ENCODE results near the gene RAPGEF4. TPM values are rescaled to one million over a fixed set of nuclear protein-coding genes. Genes with fewer than 3 reads are reported as not detected.
A peak's percentile ranks its signal among the peaks of the same experiment; 100 is the strongest.

Gene RAPGEF4
- total RNA-seq, 2 experiments from 2014 or later, result 0.85 to 1.3 TPM

DNA sequence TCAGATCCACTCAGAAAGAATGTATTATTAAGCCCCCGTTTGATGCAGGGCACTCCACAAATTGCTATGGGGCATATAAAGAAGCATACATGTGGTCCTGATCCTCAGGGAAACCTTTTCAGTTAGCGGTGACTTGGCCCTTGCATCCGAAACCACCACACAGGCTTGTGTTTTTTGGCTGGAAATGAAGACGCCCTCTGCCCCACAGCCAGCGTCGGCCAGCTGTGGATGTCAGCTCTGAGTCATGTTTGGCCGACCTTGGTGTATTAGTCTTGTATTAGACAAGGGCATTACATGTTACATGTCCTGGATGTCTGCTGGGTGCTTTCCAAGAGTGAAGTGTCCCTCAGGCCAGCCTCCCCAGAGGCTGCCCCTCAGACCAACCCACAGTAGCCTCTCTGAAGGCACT lies 232.4 kb downstream of the RAPGEF4 start:
- Mint-ChIP-seq H3K27me3 (no peaks in the 10 kb centered on the region), H3K9me3 (peaks cover 2% of the 10 kb centered on the region), H3K4me1 (ENCODE audit: low read depth) (peaks cover 30% of the 10 kb centered on the region), H3K36me3 (ENCODE audit: low read depth) (no peaks in the 10 kb centered on the region), H3K27ac (peak overlapping the region; percentile 0), H3K4me3 (no peak overlapping the region)
- POLR2A ChIA-PET, result no interaction called here
- CTCF ChIA-PET, result interaction anchor here (1.6 kb wide), 1 partner anchor 36 kb away, joined by 5 read pairs; no protein-coding TSS in a partner anchor
- intact Hi-C loops (cut with micrococcal nuclease), result no loop called here
- no peak for DNase-seq
- TF ChIP-seq, protein P1, sequence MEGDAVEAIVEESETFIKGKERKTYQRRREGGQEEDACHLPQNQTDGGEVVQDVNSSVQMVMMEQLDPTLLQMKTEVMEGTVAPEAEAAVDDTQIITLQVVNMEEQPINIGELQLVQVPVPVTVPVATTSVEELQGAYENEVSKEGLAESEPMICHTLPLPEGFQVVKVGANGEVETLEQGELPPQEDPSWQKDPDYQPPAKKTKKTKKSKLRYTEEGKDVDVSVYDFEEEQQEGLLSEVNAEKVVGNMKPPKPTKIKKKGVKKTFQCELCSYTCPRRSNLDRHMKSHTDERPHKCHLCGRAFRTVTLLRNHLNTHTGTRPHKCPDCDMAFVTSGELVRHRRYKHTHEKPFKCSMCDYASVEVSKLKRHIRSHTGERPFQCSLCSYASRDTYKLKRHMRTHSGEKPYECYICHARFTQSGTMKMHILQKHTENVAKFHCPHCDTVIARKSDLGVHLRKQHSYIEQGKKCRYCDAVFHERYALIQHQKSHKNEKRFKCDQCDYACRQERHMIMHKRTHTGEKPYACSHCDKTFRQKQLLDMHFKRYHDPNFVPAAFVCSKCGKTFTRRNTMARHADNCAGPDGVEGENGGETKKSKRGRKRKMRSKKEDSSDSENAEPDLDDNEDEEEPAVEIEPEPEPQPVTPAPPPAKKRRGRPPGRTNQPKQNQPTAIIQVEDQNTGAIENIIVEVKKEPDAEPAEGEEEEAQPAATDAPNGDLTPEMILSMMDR (IDR thresholded peaks at IDR 0.05), result no peak
- ATAC-seq, result no peak

DNA sequence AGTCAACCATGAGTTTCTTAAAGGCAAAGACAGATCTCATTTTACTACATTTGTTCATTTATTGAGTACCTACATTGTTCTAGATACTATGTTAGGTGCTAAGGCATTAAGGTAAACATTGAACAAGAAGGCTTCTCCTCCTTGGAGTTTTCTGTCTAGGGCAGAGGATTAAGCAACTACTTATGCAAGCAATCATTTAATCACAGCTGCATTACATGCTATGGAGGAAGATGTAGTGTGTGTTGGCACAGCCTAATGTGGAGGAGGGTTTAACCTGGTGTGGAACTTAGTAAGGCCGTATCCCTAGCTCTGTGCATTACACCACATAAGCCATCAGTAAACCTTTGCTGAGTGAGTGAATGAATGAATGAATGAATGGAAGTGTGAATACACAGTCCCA lies 233.5 kb downstream of the RAPGEF4 start:
- ATAC-seq (no peak), DNase-seq (no peak)
- intact Hi-C loops (cut with micrococcal nuclease), result no loop called here
- H3K4me3 Mint-ChIP-seq, result no peak overlapping the region
- no peak overlapping the region for H3K27ac Mint-ChIP-seq
- H3K9me3 Mint-ChIP-seq, result no peaks in the 10 kb centered on the region
- H3K36me3 Mint-ChIP-seq (ENCODE audit: low read depth), result no peaks in the 10 kb centered on the region
- ChIA-PET CTCF (interaction anchor here (2.9 kb wide), 1 partner anchor 37 kb away, joined by 20 read pairs; no protein-coding TSS in a partner anchor), POLR2A (interaction anchor here (1.3 kb wide), 1 partner anchor 24 kb away, joined by 3 read pairs; no protein-coding TSS in a partner anchor)
- H3K4me1 Mint-ChIP-seq (ENCODE audit: low read depth), result peaks cover 27% of the 10 kb centered on the region
- TF ChIP-seq, protein P1 (IDR thresholded peaks at IDR 0.05), result no peak
- H3K27me3 Mint-ChIP-seq, result no peaks in the 10 kb centered on the region

DNA sequence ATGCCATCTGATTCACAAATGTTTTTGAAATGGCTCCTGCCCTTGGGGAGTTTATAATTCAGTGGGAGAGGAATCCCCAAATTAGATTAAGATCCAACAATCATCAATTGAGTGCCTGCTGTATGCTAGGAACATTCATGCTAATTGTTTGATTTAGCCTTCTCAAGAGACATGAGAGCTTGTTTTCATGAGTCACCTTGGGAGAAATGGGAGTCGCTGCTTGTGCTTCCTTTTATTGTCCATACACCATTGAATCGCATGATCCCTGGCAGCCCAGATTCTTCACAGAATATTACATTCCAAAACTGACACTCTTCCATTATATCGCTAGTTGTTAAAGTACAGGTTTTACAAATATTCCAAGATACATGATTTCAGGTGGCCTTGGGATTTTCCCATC lies 234.0 kb downstream of the RAPGEF4 start:
- intact Hi-C loops (cut with micrococcal nuclease), result no loop called here
- Mint-ChIP-seq H3K4me1 (ENCODE audit: low read depth) (peaks cover 27% of the 10 kb centered on the region), H3K27ac (peak overlapping the region; percentile 67)

DNA sequence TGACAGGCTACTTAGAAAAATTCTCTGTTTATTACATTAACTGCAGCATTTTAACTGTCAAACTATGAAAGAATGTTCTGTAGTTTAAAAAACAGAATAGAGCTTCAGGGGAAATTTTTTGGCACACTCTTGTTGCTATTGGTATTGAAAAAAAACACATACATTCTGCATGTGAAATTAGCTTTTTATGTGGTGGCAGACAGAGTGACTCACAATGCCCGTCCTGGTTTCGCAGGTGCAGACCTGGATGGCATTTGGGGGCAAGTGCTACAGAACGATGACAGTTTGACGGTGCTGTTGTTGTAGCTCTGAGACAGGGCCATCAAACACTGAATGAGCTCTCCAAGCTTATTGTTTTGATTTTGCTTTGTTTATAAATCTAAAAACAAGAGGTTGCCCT lies 235.0 kb downstream of the RAPGEF4 start:
- intact Hi-C loops (cut with micrococcal nuclease), result no loop called here
- ChIA-PET CTCF (interaction anchor here (0.7 to 3.8 kb wide), 10 partner anchors 10 to 1553 kb away, joined by 3 to 22 read pairs (median 4); no protein-coding TSS in a partner anchor), POLR2A (interaction anchor here (0.5 to 1.0 kb wide), 4 partner anchors 9 to 1793 kb away, joined by 3 to 7 read pairs (median 4); no protein-coding TSS in a partner anchor)
- Mint-ChIP-seq H3K27ac (peak overlapping the region; percentile 75), H3K36me3 (ENCODE audit: low read depth) (no peaks in the 10 kb centered on the region), H3K9me3 (no peaks in the 10 kb centered on the region), H3K4me1 (ENCODE audit: low read depth) (peaks cover 27% of the 10 kb centered on the region), H3K4me3 (no peak overlapping the region), H3K27me3 (peaks cover 2% of the 10 kb centered on the region)
- TF ChIP-seq, protein P1 (IDR thresholded peaks at IDR 0.05), result no peak
- ATAC-seq, result peak; percentile 91
- DNase-seq, result peak; percentile 84

More for the DNA sequence above, 234.0 kb downstream of the RAPGEF4 start:
- H3K27me3 Mint-ChIP-seq, result no peaks in the 10 kb centered on the region
- DNase-seq, result no peak
- ChIA-PET CTCF (interaction anchor here (1.5 to 2.9 kb wide), 2 partner anchors 38 to 57 kb away, joined by 7 to 20 read pairs; no protein-coding TSS in a partner anchor), POLR2A (interaction anchor here (1.3 kb wide), 1 partner anchor 25 kb away, joined by 3 read pairs; no protein-coding TSS in a partner anchor)
- H3K4me3 Mint-ChIP-seq, result no peak overlapping the region
- H3K36me3 Mint-ChIP-seq (ENCODE audit: low read depth), result no peaks in the 10 kb centered on the region
- no peaks in the 10 kb centered on the region for H3K9me3 Mint-ChIP-seq
- ATAC-seq, result no peak
- TF ChIP-seq, protein P1 (IDR thresholded peaks at IDR 0.05), result no peak

DNA sequence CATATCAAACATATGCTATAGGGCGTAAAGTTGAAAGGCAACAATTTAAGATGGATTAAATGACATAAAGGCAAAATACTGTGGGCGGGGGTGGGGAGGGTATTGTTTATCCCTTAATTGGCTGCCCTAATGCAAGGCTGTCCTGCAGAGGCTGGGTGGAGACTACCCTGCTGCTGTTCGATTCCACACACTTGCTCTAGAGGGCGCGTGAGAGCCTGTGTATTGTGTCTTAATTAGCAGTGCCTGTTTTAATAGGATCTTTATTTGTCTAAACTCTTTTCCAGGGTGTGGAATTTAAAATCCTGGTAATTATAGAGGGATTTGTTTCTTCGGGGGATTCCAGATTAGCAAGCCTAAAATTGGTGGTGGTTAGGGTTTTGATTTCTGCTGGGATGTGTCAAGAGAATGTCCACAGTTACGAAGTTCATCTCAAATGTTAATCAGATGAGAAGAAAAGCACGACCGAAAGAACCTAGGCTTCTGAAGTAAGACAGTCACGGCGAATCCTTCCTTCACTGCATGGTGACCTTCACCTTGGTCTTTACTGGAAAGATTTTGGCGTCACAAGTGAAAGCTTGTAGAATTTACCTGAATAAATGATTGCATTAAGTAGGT lies 236.5 kb downstream of the RAPGEF4 start:
- no peak overlapping the region for H3K4me3 Mint-ChIP-seq
- H3K36me3 Mint-ChIP-seq (ENCODE audit: low read depth), result no peaks in the 10 kb centered on the region
- no peak overlapping the region for H3K27ac Mint-ChIP-seq
- intact Hi-C loops (cut with micrococcal nuclease), result no loop called here
- DNase-seq (peak; percentile 70), ATAC-seq (peak; percentile 81)
- H3K9me3 Mint-ChIP-seq, result no peaks in the 10 kb centered on the region
- peaks cover 33% of the 10 kb centered on the region for H3K4me1 Mint-ChIP-seq (ENCODE audit: low read depth)
- ChIA-PET CTCF (interaction anchor here (0.7 to 3.8 kb wide), 9 partner anchors 9 to 242 kb away, joined by 3 to 22 read pairs (median 5); no protein-coding TSS in a partner anchor), POLR2A (no interaction called here)
- TF ChIP-seq, protein P1 (IDR thresholded peaks at IDR 0.05), result peak; percentile 85
- peaks cover 5% of the 10 kb centered on the region for H3K27me3 Mint-ChIP-seq

All from activated CD8-positive, alpha-beta T cell treated with anti-CD3 and anti-CD28 coated beads for 36 hours (primary cell).